GM21717 (cell line): ENCODE measurements around the gene HMCES.
"Not testable (repeated sequence)": the region's sequence is repeated elsewhere in the genome, so short reads cannot be mapped to it uniquely, and the experiment has no call there.

Source experiments
- ATAC-seq: cut with Tn5 transposase; IDR thresholded peaks from one replicate; pipeline ENCODE4 v1.9.1; 2021; ENCODE audit warnings: mild to moderate bottlenecking, moderate library complexity; ENCODE audit not compliant: unreplicated experiment

HMCES gene

DNA sequence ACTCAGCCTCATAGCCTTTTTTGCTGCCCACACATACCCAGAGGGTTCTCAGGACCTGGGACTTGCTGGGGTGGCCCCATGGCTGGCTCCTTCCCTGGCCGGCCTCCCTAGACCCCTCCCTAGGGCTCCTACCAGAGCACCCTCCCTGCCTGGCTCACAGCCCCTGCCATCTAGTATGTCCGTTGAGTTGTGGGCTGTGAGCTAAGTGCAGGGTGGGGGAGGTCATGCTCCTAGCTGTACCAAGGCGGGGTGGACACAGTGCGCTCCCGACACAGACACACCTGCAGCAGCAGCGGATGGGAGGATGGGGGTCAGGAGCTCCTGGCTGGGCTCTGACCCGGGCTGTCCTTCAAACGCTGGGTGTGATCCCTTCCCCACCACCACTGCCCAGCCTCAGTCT, 41.6 kb downstream of the HMCES start:
- ATAC-seq, result no peak

DNA sequence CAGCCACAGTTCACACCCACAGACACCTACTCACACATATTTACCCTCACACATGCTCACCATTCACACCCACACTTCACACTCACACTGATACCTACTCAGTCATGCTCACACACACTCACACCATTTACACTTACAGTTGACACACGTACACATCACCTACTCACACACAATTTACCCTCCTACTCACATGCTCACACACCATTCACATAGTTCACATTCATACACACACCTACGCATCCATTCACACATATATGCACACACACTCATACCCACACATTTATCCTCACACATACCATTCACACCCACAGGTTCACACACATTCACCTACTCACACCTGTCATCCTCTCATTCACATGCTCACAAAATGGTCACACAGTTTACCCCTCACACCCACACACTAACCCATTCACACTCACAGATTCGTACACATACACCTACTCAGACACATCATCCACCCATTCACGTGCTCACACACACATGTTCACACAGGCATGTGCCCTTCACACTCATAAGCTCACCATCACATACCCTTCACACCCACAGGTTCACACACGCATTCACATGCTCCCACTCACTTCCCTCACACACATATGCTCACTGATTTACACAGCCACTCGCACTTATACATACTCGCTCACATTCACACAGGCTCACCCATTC, 42.3 kb downstream of the HMCES start:
- no peak for ATAC-seq

- no peak for ATAC-seq
Measured at GRCh38 chr3:129321887-129322286, 43.2 kb downstream of the HMCES start.

DNA sequence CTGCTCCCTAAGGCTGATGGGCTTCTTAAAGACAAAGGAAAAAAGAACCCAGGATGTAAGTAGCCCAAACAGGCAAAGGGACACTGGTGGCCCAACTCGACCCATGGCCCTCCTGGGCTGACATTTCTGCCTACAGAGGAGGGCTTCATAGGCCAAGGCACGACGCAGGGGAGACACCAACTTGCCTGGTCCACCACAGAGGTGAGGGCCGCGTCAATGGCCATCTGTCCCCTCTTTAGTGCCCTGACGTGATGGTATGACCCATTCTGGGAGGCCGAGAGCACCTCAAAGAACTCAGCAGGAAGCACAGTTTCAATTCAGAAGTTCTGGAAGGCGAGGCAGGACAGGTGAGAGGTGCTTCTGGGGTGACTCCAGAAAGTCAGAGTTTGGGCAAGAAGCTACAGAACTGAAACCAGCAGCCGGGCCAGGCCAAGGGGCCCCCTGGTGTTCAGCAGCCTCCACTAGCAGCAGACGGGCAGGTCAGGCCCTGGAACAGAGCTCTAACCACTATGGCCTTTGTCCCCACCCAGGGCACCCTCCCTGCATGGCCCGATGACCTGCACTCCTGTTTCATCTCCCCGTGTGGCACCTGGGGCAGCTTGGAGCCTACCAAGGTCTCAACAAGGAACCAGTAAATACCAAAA, 45.1 kb downstream of the HMCES start:
- no peak for ATAC-seq

- ATAC-seq, result no peak
Measured at GRCh38 chr3:129324855-129325254, 46.2 kb downstream of the HMCES start.

DNA sequence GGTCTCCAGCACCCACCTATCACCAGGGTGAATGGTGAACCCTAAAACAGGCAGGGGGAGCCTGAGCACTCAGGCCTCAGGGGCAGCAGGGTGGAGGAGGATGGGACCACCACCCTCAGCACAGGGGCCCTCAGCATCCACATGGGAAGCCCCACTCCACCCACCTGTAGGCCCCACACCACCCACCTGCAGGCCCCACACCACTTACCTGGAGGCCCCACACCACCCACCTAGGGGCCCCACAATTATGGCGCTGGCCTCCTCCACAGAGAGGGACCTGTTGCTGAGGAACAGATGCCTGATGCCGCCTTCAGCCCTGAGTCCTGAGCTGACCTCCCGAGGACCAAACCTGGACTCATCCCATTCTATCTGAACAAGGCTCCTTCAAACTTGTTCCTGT, 46.7 kb downstream of the HMCES start:
- ATAC-seq, result no peak

DNA sequence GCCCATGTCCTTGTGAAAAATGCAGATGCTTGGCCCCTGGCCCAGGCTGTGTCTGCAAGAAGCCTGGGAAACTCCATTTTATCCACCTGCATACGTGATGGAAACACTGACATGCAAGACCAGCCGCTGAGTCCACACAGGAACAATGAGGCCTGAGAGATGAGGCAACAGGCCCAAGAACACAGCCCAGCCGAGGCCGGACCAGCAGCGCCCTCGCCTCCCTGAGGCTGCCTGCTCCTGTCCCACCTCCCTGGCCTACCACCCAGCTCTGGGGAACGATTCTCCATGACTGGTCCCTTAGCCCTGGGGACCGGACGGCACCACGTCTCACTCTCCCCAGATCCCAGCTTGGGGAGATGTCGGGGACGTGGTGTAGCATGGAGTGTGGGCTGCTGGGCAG, 47.5 kb downstream of the HMCES start:
- no peak for ATAC-seq

DNA sequence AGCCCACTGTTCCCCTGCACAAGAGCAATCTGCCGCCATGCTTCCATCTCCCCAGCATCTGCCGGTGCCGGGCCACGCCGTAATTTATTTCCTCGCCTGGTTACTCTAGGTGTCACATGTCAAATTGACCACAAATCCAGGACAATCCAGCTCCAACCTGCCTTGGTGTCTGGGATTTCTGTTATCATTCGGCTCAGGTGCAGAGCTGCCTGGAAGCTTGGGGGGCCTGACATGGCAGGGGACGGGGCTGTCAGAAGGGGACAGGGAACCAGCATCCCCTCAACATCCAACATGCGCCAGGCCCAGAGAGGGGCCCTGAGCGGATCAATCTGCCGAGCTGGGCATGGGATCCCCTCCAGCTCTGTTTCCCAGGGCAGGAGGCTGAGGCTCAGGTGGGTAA, 47.9 kb downstream of the HMCES start:
- ATAC-seq, result no peak

- no peak for ATAC-seq
Measured at GRCh38 chr3:129327510-129327909, 48.8 kb downstream of the HMCES start.

DNA sequence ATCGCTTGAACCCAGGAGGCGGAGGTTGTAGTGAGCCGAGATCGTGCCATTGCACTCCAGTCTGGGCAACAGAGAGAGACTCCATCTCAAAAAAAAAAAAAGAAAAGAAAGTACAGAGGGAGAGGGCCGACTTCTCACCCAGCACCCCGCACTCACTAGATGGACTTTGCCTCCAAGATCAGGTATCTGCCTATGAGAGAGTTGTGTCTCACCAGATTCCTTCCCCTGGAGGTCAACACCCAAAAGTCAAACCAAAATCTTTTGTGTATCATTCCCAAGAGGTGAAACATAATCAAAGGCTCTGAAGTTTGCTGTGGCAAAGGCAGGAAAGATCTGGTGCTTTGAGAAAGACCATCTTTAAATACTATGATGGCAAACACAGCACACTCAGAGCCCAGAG, 51.2 kb downstream of the HMCES start:
- no peak for ATAC-seq

DNA sequence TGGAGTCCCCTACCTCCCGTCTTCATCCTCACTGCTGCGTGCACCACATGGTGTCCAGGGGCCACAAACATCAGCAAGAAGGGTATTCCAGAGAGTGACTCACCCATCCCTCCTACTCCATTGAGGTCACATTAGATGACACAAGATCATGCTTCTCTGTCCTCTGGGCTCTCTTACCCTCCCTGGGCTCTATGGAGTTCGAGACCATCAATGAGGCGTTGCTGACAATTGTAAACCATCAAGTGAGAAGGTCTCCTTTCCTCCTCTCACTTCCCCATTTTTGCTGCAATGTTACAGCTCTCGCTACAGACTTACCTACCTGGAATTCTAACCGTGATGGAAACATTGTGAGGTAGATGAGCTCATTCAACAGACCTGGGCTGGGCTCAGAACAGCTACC, 51.7 kb downstream of the HMCES start:
- peak; percentile 41 for ATAC-seq

- ATAC-seq, result no peak
Measured at GRCh38 chr3:129333891-129334290, 55.2 kb downstream of the HMCES start.

- no peak for ATAC-seq
Measured at GRCh38 chr3:129336093-129336706, 57.5 kb downstream of the HMCES start.

DNA sequence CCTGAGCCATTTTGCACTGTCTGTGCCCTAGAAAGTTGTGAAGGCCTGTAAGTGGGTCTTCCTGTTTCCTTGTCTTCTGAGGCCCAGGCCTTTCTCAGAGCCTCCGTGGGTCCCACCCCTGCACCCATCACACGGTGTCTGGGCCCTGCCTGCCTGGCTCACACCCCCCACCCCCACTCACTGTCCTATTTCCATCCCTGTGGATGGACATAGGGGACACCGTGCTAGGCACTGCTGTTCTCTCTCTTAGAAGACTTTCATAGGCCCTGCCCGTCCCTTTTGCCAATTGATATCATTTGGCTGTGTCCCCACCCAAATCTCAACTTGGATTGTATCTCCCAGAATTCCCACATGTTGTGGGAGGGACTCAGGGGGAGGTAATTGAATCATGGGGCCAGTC, 59.0 kb downstream of the HMCES start:
- ATAC-seq, result not testable (repeated sequence)

DNA sequence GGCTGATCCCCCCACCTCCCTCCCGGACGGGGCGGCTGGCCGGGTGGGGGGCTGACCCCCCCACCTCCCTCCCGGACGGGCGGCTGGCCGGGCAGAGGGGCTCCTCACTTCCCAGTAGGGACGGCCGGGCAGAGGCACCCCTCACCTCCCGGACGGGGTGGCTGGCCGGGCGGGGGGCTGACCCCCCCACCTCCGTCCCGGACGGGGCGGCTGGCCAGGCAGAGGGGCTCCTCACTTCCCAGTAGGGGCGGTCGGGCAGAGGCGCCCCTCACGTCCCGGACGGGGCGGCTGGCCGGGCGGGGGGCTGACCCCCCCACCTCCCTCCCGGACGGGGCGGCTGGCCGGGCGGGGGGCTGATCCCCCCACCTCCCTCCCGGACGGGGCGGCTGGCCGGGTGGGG, 60.5 kb downstream of the HMCES start:
- ATAC-seq, result not testable (repeated sequence)

GRCh38 chr3:129339833-129340232, 61.2 kb downstream of the HMCES start:
- ATAC-seq, result not testable (repeated sequence)

DNA sequence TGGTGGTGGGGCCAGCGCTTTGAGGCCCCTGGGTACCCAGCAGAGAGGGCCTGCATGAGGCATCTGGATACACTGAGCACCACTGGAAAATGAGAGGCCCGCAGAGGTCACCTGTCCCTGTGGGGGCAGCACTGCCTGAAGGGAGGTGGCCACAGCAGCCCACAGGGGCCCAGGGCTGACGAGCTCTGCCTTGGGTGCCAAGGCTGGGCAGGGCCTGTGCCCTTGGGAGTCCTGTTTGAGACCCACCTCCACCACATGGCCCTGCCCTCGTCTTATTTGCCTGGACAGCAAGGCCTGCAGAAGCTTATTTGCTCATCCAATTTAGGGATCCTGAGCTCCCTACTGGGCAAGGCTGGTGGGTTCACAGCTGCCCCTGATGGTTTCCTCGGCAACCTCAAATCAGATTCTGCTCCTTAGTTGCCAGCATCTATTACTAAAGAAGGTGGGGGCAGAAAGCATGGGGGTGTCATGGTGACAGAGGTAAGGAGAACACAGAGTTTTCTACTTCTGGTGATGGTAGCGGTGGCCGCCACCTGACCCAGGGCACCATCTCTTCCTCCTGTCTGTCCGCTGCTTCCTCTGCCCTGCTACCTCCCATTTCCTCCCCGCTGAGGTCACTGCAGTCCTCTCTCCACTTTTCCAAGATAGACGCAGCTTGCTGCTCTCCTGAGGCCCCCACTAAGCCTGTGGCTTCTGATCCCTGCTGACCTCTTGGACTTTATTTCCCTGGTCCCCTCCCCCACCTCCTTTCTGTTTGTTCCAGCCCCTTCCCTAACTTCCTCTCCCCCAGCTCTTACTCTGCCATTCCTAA, 62.9 kb downstream of the HMCES start:
- no peak for ATAC-seq

DNA sequence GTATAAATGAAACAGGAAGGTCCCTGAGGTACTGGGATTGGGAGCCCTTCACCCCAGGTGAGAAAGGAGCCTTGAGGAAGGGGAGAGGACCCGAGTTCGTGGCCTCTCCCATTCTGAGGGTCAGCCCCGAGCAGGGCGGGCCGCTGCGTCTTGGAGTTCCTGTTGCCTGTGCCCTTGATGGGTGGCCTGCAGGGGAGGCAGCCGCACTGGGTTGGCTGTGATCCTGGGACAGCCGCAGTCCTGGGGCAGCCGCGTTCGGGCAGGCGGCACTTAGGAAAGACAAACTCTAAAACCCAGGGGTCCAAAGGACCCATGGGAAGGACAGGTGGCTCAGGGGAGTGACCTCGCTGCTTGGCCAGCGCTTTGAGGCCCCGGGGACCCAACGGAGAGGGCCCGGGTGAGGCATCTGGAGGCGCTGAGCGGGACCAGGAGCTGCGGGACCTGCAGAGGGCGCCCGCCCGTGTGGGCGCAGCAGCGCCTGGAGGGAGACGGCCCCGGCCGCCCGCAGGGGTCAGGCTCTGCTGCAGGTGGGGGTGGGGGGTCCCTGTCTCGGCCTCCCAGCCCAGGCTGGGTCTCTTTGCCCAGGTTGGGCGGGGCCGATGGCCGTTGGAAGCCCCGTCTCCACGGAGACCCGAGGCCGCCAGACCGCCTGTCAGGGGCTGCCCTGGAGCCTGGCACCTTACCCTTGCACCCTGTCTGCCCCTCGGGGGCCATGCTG, 65.1 kb downstream of the HMCES start:
- no peak for ATAC-seq

GRCh38 chr3:129344540-129345220, 66.0 kb downstream of the HMCES start:
- no peak for ATAC-seq

GRCh38 chr3:129345281-129345680, 66.6 kb downstream of the HMCES start:
- ATAC-seq, result no peak
